Tibial artery (tissue), 4 donors: ENCODE data around the gene FSTL4.

Experiments
- DNase-seq, 2 donors: peaks; one replicate each; pipeline ENCODE4 v3.0.0-alpha.2; 2019
- H3K27ac ChIP-seq, 2 donors: fragments of 200-600 bp; sonication (generic) in 1 of 2; 1 replicate in 1 of 2; 2 replicates in 1 of 2; pipeline ENCODE4 v1.5.1; 2018 to 2019; ENCODE audit warnings: mild to moderate bottlenecking in 1 of 2
- H3K27me3 ChIP-seq, 2 donors: fragments of 200-600 bp; sonication (generic) in 1 of 2; one replicate each; pipeline versions ENCODE4 v1.5.1 to v1.6.0; 2016 to 2019
- H3K36me3 ChIP-seq, 3 donors: fragments of 200-600 bp; sonication (generic) in 2 of 3; one replicate each; pipeline ENCODE4 v1.5.1; 2016 to 2019; ENCODE audit warnings: mild to moderate bottlenecking in 2 of 3
- H3K4me1 ChIP-seq, 4 donors: fragments of 200-600 bp; sonication (generic) in 2 of 4; 1 replicate in 3 of 4; 2 replicates in 1 of 4; pipeline ENCODE4 v1.5.1; 2016 to 2019
- H3K4me3 ChIP-seq, 2 donors: fragments of 200-600 bp; sonication (generic) in 1 of 2; 1 replicate in 1 of 2; 2 replicates in 1 of 2; pipeline ENCODE4 v1.5.1; 2018 to 2019; ENCODE audit warnings: mild to moderate bottlenecking in 2 of 2
- H3K9me3 ChIP-seq, 3 donors: fragments of 200-600 bp; sonication (generic) in 1 of 3; one replicate each; pipeline ENCODE4 v1.5.1; 2016 to 2019
- CTCF ChIP-seq, 2 experiments: fragments of 200-600 bp in 1 of 2; fragments of 450-650 bp in 1 of 2; IDR thresholded peaks; one replicate each; pipeline ENCODE4 v1.5.1; 2017 to 2019; ENCODE audit warnings: antibody characterized with exemption in 2 of 2, mild to moderate bottlenecking in 1 of 2, moderate library complexity in 1 of 2
- intact Hi-C: fragments of 100-400 bp; cut with DNase I; formaldehyde crosslinking; loops from one replicate; pipeline ENCODE4 v1.15.0; 2023; ENCODE audit warnings: low total_unique reads

FSTL4 gene

GRCh38 chr5:133652951-133653759 is 40.8 kb upstream of the FSTL4 start:
- DNase-seq, result no peak
- no peaks in the 10 kb centered on the region for H3K9me3 ChIP-seq
- H3K4me3 ChIP-seq, result no peak overlapping the region
- TF ChIP-seq CTCF (IDR thresholded peaks at IDR 0.05), result no peak
- intact Hi-C loops, result no loop called here
- peaks cover 0 to 17% of the 10 kb centered on the region in 2 donors for H3K27me3 ChIP-seq
- no peaks in the 10 kb centered on the region for H3K4me1 ChIP-seq
- H3K27ac ChIP-seq, result no peak overlapping the region
- H3K36me3 ChIP-seq, result no peaks in the 10 kb centered on the region

- no peak for TF ChIP-seq CTCF (IDR thresholded peaks at IDR 0.05)
- DNase-seq, result no peak
- Histone ChIP-seq H3K27me3 (peaks cover 0 to 18% of the 10 kb centered on the region in 2 donors), H3K4me3 (no peak overlapping the region), H3K36me3 (no peaks in the 10 kb centered on the region), H3K27ac (no peak overlapping the region), H3K9me3 (no peaks in the 10 kb centered on the region), H3K4me1 (no peaks in the 10 kb centered on the region)
- intact Hi-C loops, result no loop called here
Observed at GRCh38 chr5:133644000-133644865, 31.9 kb upstream of the FSTL4 start.

- Histone ChIP-seq H3K4me1 (no peaks in the 10 kb centered on the region), H3K27ac (no peak overlapping the region), H3K27me3 (peaks cover 0 to 13% of the 10 kb centered on the region in 2 donors), H3K4me3 (no peak overlapping the region), H3K9me3 (no peaks in the 10 kb centered on the region), H3K36me3 (no peaks in the 10 kb centered on the region)
- intact Hi-C loops, result no loop called here
- DNase-seq, result no peak
- no peak for TF ChIP-seq CTCF (IDR thresholded peaks at IDR 0.05)
Observed at GRCh38 chr5:133643365-133643764, 31.0 kb upstream of the FSTL4 start.

- no peaks in the 10 kb centered on the region for H3K4me1 ChIP-seq
- intact Hi-C loops, result no loop called here
- no peak overlapping the region for H3K27ac ChIP-seq
- DNase-seq, result no peak
- H3K27me3 ChIP-seq, result peaks cover 0 to 12% of the 10 kb centered on the region in 2 donors
- no peaks in the 10 kb centered on the region for H3K36me3 ChIP-seq
- no peak overlapping the region for H3K4me3 ChIP-seq
- no peaks in the 10 kb centered on the region for H3K9me3 ChIP-seq
- no peak for TF ChIP-seq CTCF (IDR thresholded peaks at IDR 0.05)
Observed at GRCh38 chr5:133642153-133642722, 29.9 kb upstream of the FSTL4 start.

GRCh38 chr5:133641683-133642082 is 29.3 kb upstream of the FSTL4 start:
- no peak overlapping the region for H3K4me3 ChIP-seq
- intact Hi-C loops, result no loop called here

More at GRCh38 chr5:133641683-133642082, 29.3 kb upstream of the FSTL4 start:
- no peaks in the 10 kb centered on the region for H3K4me1 ChIP-seq
- no peaks in the 10 kb centered on the region for H3K36me3 ChIP-seq
- no peak for TF ChIP-seq CTCF (IDR thresholded peaks at IDR 0.05)
- H3K9me3 ChIP-seq, result no peaks in the 10 kb centered on the region
- H3K27me3 ChIP-seq, result peaks cover 0 to 12% of the 10 kb centered on the region in 2 donors
- no peak for DNase-seq
- no peak overlapping the region for H3K27ac ChIP-seq
